ENCODE data around the gene ZNF488. TPM values are rescaled to one million over a fixed set of nuclear protein-coding genes. Genes with fewer than 3 reads are reported as not detected.

The ZNF488 gene
- total RNA-seq, 1 experiment from 2014 or later, result 0.12 TPM

- DNase-seq (ENCODE audit: low read depth), result no peak
Measured at GRCh38 chr10:47330804-47331203, 53.3 kb downstream of the ZNF488 start.

- no peak for DNase-seq (ENCODE audit: low read depth)
Measured at GRCh38 chr10:47330366-47330765, 53.7 kb downstream of the ZNF488 start.

GRCh38 chr10:47329855-47330254, 54.2 kb downstream of the ZNF488 start:
- DNase-seq (ENCODE audit: low read depth), result no peak

GRCh38 chr10:47326927-47327330, 57.2 kb downstream of the ZNF488 start:
- no peak for DNase-seq (ENCODE audit: low read depth)

- no peak for DNase-seq (ENCODE audit: low read depth)
Measured at GRCh38 chr10:47326306-47326926, 57.7 kb downstream of the ZNF488 start.

- DNase-seq (ENCODE audit: low read depth), result no peak
Measured at GRCh38 chr10:47325303-47326291, 58.5 kb downstream of the ZNF488 start.

- DNase-seq (ENCODE audit: low read depth), result no peak
Measured at GRCh38 chr10:47323636-47324296, 60.3 kb downstream of the ZNF488 start.

- no peak for DNase-seq (ENCODE audit: low read depth)
Measured at GRCh38 chr10:47323087-47323486, 61.0 kb downstream of the ZNF488 start.

- no peak for DNase-seq (ENCODE audit: low read depth)
Measured at GRCh38 chr10:47322300-47323061, 61.6 kb downstream of the ZNF488 start, which contains the start of gene GDF2. TSS of gene GDF2 (plus strand) at chr10:47322454. CDS start at chr10:47322669, 215 bp downstream.

GRCh38 chr10:47321521-47322195, 62.4 kb downstream of the ZNF488 start:
- DNase-seq (ENCODE audit: low read depth), result no peak

- DNase-seq (ENCODE audit: low read depth), result no peak
Measured at GRCh38 chr10:47320812-47321211, 63.3 kb downstream of the ZNF488 start.

GRCh38 chr10:47319784-47320183, 64.3 kb downstream of the ZNF488 start:
- no peak for DNase-seq (ENCODE audit: low read depth)

GRCh38 chr10:47318706-47319105, 65.4 kb downstream of the ZNF488 start:
- DNase-seq (ENCODE audit: low read depth), result peak; percentile 18

- DNase-seq (ENCODE audit: low read depth), result no peak
Measured at GRCh38 chr10:47317251-47317650, 66.8 kb downstream of the ZNF488 start.

GRCh38 chr10:47316131-47316530, 68.0 kb downstream of the ZNF488 start:
- DNase-seq (ENCODE audit: low read depth), result no peak

Other genes with a start within 250 kb of the ZNF488 start
- not detected in 2 replicates for gene GDF10, start 84.1 kb downstream of the ZNF488 start, total RNA-seq (2014; rRNA removed; shearing (Covaris generic))
- gene GDF2, start 61.8 kb downstream of the ZNF488 start, total RNA-seq (2014; rRNA removed; shearing (Covaris generic)), result not detected in 2 replicates
- gene RBP3, start 35.9 kb downstream of the ZNF488 start, total RNA-seq (2014; rRNA removed; shearing (Covaris generic)), result not detected in 2 replicates
- gene ANXA8, start 99.8 kb upstream of the ZNF488 start, total RNA-seq (2014; rRNA removed; shearing (Covaris generic)), result 0.12 and 0.29 TPM in 2 replicates
- not detected in 2 replicates for gene FAM25G, start 107.4 kb upstream of the ZNF488 start, total RNA-seq (2014; rRNA removed; shearing (Covaris generic))
- 2.0 and 3.0 TPM in 2 replicates for gene AGAP9, start 139.3 kb upstream of the ZNF488 start, total RNA-seq (2014; rRNA removed; shearing (Covaris generic))